HG03064 (cell line): ENCODE results near the gene ATP5F1B.
"Not testable (repeated sequence)": the region's sequence is repeated elsewhere in the genome, so short reads cannot be mapped to it uniquely, and the experiment has no call there.

Experiments
- ATAC-seq: cut with Tn5 transposase; IDR thresholded peaks from one replicate; pipeline ENCODE4 v1.9.1; 2021; ENCODE audit warnings: low read depth; ENCODE audit not compliant: unreplicated experiment

The ATP5F1B gene

GRCh38 chr12:56653781-56654180 lies 8.0 kb upstream of the ATP5F1B start:
- not testable (repeated sequence) for ATAC-seq

- not testable (repeated sequence) for ATAC-seq
These were observed 2.2 kb upstream of the ATP5F1B start for GRCh38 chr12:56648023-56648422.

DNA sequence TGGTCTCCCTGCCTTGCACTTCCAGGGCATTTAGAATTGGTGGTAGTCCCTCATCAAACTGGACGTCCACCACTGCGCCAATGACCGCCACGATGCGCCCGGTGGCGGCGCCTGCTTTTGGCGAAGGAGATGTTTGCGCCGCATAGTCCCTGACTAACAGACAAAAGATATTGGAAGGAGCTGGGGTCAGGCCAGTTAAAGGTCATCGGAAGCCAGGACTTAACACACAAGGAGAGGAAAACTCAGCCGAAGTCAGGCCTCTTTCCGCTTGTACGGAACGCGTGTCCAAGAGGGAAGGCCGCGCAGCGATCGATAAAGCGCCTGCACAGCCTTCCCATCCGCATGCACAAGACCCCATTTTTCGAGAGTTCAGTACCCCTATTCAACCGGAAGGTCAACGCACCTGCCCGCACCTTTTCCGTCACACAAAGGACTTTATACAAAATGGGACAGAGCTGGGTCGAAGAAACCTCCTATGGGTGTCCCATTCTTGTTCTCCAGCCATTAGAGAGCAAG lies 525 bp downstream of the ATP5F1B start:
- no peak for ATAC-seq

GRCh38 chr12:56644654-56645053 lies 1.1 kb downstream of the ATP5F1B start:
- ATAC-seq = no peak

DNA sequence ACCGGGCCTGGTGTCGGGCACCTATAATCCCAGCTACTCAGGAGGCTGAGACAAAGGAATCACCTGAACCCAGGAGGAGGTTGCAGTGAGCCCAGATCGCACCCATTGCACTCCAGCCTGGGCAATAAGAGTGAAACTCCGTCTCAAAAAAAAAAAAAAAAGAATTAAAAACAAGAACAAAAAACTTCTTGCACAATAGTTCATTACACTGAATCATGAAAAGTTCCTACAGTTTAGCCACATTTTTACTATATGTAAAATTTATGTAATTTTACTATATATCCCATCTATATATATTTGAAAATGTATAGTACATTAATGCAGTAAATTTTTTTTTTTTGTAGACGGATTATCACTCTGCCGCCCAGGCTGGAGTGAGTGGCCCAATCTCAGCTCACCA lies 4.6 kb downstream of the ATP5F1B start:
- ATAC-seq = no peak

DNA sequence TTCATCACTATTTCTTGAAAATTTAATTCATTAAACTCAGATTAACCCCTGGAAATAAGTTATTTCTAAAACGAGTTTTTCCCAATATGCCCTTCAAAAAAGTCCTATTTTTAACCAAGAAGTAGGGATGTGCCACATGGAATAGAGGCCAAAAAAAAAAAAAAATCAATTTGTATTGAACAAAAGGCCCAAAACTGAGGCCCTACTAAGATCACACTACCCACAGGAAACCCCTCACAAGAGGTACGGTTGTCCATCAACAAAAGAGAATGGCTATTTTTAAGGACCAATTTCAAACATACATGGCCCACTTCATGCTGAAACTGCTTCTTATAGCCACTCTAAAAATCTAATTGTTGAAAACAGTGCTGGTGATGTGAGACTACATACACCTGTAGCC lies 8.2 kb downstream of the ATP5F1B start:
- no peak for ATAC-seq

DNA sequence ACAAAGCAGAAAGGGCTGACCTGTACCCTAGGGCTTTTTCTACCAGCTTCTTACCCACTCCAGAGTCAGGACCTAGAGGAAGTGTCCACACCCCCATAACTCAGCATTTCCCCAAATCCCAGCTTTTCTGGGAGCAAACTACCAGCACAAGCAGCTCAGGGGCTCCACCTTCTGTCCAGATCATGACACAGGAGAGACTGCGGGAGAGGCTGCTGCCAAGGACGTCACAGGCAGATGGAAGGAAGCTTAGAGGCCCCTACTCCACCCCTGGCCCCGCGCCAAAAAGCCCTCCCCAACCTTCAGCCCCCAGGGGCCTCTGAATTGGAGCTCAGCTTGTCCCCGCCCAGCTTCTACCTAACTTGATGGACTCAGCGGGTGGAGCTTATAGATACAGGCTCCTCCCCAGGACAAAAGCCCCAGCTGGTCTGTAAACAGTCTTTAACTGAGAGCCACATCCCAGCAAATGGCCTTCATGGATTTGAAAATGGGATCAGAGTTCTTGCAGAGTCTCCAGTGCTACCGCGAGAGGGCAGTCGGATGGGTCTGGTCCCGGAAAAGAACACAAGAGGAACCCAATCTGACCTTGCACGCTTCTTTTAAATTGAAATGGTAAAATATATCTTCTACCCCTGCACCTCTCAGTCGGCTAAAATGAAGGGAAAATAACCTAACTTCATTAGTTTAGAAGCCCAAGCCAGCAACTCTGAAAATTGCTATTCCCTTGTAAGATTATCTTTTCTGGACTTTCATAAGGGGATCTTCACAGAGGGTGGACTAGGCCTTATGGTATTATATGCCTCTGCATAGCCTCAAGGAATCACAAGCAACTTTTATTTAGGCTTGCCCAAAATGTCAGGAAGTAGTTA lies 8.9 kb downstream of the ATP5F1B start:
- peak; percentile 46 for ATAC-seq

DNA sequence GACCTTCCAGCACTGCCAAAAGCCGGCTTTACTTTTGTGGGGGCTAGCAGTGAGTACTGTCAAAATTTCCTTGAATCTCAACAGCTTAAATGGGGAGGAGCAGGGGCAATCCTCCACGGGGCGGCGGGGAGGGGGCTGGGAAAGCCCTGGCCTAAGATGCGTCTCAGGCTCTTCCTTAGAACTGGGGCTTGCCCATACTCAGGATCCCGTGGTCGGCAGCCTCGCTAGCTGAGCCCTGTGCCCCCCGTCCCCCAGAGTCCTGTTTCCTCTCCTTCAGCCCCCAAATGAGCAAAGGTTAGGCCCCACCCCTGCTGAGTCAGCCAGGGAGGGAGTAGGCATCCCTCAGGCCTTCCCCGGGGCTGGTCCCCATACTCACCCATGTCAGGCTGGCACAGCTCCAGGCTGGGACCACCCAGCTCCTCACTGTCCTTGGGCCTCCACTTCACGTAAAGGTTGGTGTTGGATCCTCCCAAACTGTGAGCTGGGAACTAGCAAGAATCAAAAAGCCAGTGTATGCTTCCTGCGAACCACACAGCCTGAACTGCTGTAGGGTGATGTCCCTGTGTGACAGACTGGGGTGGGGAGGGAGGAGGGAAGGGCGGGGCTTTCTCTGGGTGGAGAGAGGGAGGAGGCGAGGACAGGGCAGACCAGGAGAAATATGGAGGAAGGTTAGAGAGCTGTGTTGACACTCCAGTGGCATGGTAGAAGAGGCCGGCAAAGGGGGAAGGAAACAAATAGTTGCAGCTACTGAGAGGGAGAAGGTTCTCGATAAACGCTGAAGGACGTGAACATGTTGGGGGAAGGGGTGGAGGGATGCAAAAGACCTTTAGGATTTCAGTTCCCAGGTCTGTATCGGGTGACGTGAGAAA lies 9.7 kb downstream of the ATP5F1B start:
- ATAC-seq = peak; percentile 51

DNA sequence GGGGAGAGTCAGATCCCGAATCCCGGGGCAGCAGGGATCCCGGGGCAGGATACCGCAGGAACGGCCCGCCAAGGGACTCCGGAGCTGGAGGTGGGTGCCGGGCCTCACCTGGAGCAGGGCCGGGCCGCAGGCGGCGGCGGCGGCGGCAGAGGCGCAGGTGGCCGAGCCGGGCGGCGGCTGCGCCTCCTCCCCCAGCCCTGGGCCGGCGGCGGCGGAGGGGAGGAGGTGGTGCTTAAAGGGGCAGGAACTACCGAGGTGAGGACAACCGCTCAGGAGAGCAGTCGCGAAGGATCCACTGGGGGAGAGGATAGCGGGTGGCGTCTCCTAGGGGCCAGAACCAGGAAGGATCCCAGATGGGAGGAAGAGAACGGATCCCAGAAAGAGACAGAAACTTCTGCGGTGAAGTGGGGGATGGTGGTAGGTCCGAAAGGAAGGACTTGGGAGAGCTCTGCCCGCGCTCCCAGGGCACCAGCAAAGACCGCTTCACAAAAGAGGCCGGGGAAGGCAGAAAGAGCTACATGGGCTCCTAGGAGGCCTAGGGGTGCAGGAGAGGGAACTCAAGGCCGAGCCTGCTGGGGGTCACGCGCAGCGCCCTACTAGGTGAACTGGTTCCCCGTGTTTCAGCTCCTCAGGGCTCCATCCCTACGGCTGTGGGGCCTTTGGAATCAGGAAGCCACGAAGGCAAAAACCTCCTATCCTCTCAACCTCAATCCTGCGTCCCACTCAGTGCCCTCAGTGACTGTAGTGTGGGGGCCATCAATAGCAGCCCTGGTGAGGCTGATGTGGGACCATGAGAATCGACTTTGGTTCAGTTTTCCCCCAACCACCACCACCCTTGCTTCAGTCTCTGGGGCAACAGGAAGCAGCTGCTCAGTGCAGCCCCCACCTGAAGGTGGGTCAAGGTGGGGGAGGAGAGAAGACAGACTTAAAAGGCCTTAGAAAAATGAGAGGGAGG lies 10.7 kb downstream of the ATP5F1B start:
- no peak for ATAC-seq

DNA sequence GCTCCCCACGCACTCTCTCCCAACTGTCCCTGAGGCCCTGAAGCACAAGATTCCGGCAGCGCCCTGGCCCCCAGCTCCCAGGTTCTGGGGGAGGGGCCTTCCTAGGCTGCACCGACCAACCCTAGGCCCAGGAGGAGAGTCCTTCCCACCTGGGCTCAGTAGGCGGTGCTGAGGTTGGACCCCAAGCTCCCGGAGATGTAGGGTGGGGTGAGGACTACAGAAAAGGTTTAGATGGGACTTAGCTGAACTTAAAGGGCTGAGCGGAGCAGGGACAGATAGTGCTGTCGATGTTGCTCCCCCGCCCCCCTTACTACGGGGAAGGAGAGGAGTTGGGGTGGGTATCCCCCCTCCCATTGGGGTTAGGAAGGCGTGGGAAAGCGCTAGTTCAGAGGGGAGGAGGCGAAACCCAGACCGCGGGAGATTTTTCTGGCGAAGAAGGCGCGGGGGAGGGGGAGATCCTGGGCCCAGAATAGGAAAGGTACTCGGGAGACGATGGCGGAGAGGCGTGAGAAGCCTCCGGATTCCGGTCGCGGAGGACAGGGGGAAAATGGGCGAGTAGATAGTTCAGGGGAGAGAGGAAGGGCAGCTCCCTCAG lies 11.4 kb downstream of the ATP5F1B start:
- no peak for ATAC-seq

DNA sequence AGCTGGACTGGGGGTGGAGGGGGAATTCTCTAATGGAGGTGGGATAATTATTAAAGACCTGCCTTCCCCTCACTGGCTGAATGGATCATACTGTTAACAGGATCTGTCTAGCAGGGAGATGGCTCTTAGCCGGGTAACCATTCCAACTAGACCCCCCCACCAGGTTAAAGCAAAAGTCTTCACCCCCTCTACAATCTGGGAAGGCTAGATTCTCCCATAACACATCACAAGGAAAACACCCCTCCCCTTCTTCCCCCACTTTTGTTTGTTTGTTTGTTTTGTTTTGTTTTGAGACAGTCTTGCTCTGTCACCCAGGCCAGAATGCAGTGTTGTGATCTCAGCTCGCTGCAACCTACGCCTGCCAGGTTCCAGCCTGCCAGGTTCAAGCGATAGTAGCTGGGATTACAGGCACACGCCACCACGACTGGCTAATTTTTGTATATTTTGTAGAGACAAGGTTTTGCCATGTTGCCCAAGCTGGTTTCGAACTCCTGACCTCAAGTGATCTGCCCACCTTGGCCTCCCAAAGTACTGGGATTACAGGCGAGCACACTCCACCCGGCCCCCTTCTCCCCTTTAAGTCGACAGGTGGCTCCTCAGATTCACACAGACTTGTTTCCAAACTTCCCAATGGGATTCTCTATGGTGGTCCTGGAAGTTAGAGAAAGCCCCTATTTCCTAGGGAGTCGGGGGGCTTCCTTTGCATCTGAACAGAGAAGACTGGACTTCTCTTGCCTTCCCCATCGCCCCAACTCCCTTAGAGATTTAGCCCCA lies 12.1 kb downstream of the ATP5F1B start:
- ATAC-seq = no peak

DNA sequence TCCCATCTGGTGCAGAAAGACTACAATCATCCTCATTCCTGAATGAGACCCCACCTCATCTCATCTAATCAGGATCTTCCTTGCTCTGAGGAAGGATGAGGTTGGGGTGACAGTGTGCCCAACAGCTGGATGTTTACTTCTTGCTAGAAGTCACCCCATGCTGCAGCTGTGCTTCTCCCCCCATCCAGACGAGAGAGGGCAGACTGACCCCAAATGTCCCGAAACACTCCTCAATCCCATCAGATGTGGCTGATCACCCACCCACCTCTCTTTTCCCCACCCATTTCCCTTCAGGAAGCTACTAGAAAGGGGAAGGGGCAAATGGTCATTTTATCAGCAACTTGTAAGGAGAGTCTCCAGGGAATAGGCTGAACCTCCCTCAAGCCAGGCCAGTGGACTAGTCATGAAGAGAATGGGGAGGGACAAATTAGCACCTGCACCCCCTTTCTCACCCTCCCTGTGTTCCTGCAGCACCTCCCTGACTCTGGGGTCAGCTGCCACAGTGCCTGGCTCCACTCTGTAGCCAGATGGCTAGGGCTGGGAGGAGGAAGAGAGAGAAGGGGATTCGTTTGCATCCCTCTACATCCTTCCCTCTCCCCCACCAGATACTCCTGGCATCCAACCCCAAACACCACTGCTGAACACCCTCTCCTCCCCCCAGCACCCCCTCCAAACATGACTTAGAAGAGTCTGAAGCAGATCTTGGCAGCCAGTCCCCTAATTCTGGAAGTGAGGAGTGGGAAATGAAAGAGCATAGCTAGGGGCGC lies 12.9 kb downstream of the ATP5F1B start:
- ATAC-seq = no peak

DNA sequence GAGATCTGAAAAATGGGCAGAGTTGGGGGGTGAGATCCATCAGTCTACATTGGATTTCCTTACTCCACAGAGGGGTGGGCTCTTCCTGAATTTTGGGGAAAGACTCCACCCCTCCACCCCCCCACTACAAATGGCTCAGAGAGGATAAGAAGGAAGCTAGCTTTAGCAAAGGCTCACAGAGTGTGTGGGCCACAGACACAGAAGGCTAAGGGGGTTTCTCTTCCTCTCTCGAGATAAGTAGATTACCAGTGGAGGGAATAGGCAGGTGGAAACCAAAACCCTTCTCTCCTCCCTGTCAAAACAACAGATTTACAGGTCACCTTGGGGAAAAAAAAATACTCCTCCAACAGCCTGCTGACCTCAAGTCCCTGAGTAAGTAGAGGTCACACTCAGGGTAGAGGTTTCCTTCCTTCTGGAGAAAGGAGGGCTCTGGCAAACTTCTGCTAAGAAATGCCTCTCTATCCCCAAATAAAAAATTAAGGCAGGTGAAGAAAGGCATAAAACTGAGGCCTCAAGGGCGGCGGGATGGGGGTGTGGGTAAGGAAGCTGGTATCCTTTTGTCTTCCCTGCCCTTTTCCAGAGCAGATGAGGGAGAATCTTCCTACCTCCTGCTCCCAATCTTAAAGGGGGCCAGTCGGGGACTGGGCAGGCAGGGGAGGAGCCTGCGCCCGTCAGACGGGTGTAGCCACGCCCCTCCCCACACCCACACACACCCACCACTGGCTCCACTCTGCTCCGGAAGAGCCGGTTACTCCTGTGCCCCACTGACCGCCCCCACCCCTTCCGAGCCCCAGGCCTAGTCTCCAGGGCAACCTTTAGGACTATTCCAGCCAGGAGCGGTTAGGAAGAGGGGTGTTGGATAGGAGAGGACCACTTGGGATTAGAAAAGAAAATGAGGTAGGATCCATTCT lies 13.7 kb downstream of the ATP5F1B start:
- ATAC-seq = no peak

GRCh38 chr12:56630180-56630632 lies 15.6 kb downstream of the ATP5F1B start, which contains the start of gene BAZ2A:
TSS of gene BAZ2A (minus strand) at chr12:56630326. CDS start at chr12:56617530, 12,796 bp downstream.
- ATAC-seq = peak; percentile 50

GRCh38 chr12:56629459-56630179 lies 16.2 kb downstream of the ATP5F1B start:
- ATAC-seq = peak; percentile 6

- ATAC-seq = peak; percentile 21
These were observed 16.9 kb downstream of the ATP5F1B start for GRCh38 chr12:56628671-56629458.
